OCI-LY1 (cell line): ENCODE measurements around the gene NPAS3.
A peak's percentile ranks its signal among the peaks of the same experiment; 100 is the strongest.

ENCODE experiments used
- H2AFZ ChIP-seq: fragments of 200-600 bp; sonication (generic), shearing (Covaris generic); 2 replicates; pipeline ENCODE4 v1.6.0; 2014; ENCODE audit warnings: antibody characterized with exemption, mild to moderate bottlenecking, low read length
- H3F3A ChIP-seq: fragments of 200-600 bp; sonication (generic), shearing (Covaris generic); 2 replicates; pipeline ENCODE4 v1.6.0; 2014; ENCODE audit warnings: mild to moderate bottlenecking, antibody characterized with exemption, low read length, moderate library complexity; ENCODE audit not compliant: insufficient read depth
- H3K27ac ChIP-seq: fragments of 200-600 bp; sonication (generic); 2 replicates; pipeline ENCODE4 v1.5.1; 2014; ENCODE audit warnings: low read length, mixed run types, mild to moderate bottlenecking, low read depth; ENCODE audit not compliant: poor library complexity, severe bottlenecking
- H3K27me3 ChIP-seq: fragments of 200-600 bp; sonication (generic); 2 replicates; pipeline ENCODE4 v1.6.0; 2014; ENCODE audit warnings: antibody characterized with exemption, mild to moderate bottlenecking, low read length, moderate library complexity; ENCODE audit not compliant: insufficient read depth
- H3K36me3 ChIP-seq: fragments of 200-600 bp; sonication (generic); 2 replicates; pipeline ENCODE4 v1.6.1; 2014; ENCODE audit warnings: mild to moderate bottlenecking, antibody characterized with exemption, low read length, moderate library complexity, mixed read lengths; ENCODE audit not compliant: insufficient read depth
- H3K4me1 ChIP-seq: fragments of 200-600 bp; sonication (generic); 2 replicates; pipeline ENCODE4 v1.5.1; 2014; ENCODE audit warnings: mild to moderate bottlenecking, low read length, moderate library complexity; ENCODE audit not compliant: insufficient read depth, severe bottlenecking
- H3K4me2 ChIP-seq: fragments of 200-600 bp; sonication (generic), shearing (Covaris generic); 2 replicates; pipeline ENCODE4 v1.6.1; 2014; ENCODE audit warnings: low read length
- H3K4me3 ChIP-seq: fragments of 200-600 bp; sonication (generic); 2 replicates; pipeline ENCODE4 v1.5.1; 2014; ENCODE audit warnings: low read length, low read depth, mild to moderate bottlenecking, mixed read lengths; ENCODE audit not compliant: poor library complexity, severe bottlenecking
- H3K79me2 ChIP-seq: fragments of 200-600 bp; shearing (Covaris generic); 2 replicates; pipeline ENCODE4 v1.6.1; 2016; ENCODE audit warnings: mixed run types, low read length, mixed read lengths; ENCODE audit not compliant: insufficient read depth
- H3K9ac ChIP-seq: fragments of 200-600 bp; sonication (generic), shearing (Covaris generic); 2 replicates; pipeline ENCODE4 v1.6.1; 2014; ENCODE audit warnings: mild to moderate bottlenecking, low read length, mixed read lengths
- H3K9me2 ChIP-seq: fragments of 200-600 bp; sonication (generic), shearing (Covaris generic); 2 replicates; pipeline ENCODE4 v1.6.1; 2014; ENCODE audit warnings: low read depth, mild to moderate bottlenecking, low read length, mixed read lengths
- H3K9me3 ChIP-seq: fragments of 200-600 bp; shearing (Covaris generic); 2 replicates; pipeline ENCODE4 v1.6.1; 2014; ENCODE audit warnings: low read length, mixed read lengths
- H4K20me1 ChIP-seq: fragments of 200-600 bp; sonication (generic), shearing (Covaris generic); 2 replicates; pipeline ENCODE4 v1.6.0; 2016; ENCODE audit warnings: mild to moderate bottlenecking, low read length; ENCODE audit not compliant: insufficient read depth
- EZH2 ChIP-seq: fragments of 200-600 bp; sonication (generic), shearing (Covaris generic); IDR thresholded peaks from 2 replicates; pipeline ENCODE4 v1.8.0; 2017; ENCODE audit warnings: borderline replicate concordance, mixed run types, mild to moderate bottlenecking, antibody characterized with exemption, low read length, moderate library complexity, mixed read lengths
- TF ChIP-seq, protein P1 (sequence below): fragments of 200-600 bp; sonication (generic), shearing (Covaris generic); IDR thresholded peaks from 2 replicates; pipeline ENCODE4 v1.5.1; 2017; ENCODE audit warnings: mild to moderate bottlenecking, antibody characterized with exemption, low read length, moderate library complexity, mixed read lengths

The NPAS3 gene

DNA sequence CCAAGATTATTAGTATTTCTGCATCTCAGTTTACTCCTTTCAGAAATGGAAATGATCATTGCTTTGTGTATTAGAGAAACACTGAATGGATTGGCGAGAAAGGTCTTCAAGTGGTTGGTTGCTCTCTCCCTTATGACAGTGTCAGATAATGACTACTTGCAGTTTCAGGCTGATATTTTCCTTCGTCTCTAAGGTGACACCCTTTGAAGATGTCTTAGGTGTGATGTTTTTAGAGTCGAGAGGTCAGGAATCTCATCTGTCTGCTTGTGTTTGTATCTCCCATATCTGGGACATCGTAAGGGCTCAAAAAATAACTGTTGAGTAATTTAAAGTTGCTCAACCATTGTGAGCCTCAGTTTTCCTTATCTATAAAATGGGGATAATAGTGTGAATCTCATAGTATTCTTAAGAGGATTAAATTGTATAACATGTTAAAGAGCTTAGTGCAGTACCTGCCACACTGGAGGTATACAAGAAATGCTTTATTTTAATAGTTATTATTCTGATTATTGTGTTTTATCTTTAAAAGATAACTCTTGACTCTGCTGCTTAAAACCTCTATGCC lies 40.1 kb downstream of the NPAS3 start:
- H3K79me2 ChIP-seq, result no peaks in the 10 kb centered on the region
- H3K4me3 ChIP-seq, result peak overlapping the region; percentile 53
- no peaks in the 10 kb centered on the region for H3K27me3 ChIP-seq
- peak overlapping the region; percentile 52 for H3K9ac ChIP-seq
- H3K36me3 ChIP-seq, result no peaks in the 10 kb centered on the region
- H3F3A ChIP-seq, result no peaks in the 10 kb centered on the region
- H3K9me3 ChIP-seq, result no peaks in the 10 kb centered on the region
- peak overlapping the region; percentile 92 for H3K27ac ChIP-seq
- H3K4me1 ChIP-seq, result peaks cover 23% of the 10 kb centered on the region
- TF ChIP-seq, protein P1, sequence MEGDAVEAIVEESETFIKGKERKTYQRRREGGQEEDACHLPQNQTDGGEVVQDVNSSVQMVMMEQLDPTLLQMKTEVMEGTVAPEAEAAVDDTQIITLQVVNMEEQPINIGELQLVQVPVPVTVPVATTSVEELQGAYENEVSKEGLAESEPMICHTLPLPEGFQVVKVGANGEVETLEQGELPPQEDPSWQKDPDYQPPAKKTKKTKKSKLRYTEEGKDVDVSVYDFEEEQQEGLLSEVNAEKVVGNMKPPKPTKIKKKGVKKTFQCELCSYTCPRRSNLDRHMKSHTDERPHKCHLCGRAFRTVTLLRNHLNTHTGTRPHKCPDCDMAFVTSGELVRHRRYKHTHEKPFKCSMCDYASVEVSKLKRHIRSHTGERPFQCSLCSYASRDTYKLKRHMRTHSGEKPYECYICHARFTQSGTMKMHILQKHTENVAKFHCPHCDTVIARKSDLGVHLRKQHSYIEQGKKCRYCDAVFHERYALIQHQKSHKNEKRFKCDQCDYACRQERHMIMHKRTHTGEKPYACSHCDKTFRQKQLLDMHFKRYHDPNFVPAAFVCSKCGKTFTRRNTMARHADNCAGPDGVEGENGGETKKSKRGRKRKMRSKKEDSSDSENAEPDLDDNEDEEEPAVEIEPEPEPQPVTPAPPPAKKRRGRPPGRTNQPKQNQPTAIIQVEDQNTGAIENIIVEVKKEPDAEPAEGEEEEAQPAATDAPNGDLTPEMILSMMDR, result no peak
- no peak for TF ChIP-seq EZH2
- no peak overlapping the region for H2AFZ ChIP-seq
- no peaks in the 10 kb centered on the region for H4K20me1 ChIP-seq
- H3K9me2 ChIP-seq, result no peaks in the 10 kb centered on the region
- peak overlapping the region; percentile 35 for H3K4me2 ChIP-seq

DNA sequence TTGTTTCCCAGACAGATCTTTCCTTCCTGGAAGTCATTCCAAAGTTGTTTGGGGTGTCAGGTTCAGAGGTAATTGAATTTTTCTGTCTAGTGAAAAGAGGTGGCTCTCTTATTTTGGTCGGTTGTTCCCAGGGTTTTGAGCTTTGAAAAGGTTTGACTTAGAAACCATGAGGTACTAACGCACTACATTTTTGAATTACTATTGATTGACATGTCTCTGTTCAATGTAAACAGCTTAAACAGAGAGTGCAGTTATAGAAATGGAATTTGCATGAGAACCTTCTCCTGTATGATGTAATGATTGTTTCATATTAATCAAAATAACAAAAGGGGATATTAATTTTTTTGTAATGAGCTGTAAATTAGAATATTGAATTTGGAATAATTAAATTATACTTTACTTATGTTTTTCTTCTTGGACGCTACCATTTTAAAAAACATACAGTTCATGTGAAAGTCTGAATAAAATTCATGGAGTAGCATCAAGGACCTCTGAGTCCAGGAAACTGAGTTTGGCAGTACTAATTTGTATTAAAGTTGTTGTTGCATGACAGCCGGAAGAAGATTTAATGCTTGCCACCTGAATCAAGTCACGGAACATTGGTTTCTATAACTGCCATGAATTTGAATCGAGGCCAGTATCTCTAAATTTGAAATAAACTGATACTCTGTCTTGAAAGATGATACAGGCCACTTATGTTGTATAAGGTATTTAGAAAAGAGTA lies 41.7 kb downstream of the NPAS3 start:
- peak overlapping the region; percentile 92 for H3K27ac ChIP-seq
- H3K36me3 ChIP-seq, result no peaks in the 10 kb centered on the region
- no peaks in the 10 kb centered on the region for H3K79me2 ChIP-seq

DNA sequence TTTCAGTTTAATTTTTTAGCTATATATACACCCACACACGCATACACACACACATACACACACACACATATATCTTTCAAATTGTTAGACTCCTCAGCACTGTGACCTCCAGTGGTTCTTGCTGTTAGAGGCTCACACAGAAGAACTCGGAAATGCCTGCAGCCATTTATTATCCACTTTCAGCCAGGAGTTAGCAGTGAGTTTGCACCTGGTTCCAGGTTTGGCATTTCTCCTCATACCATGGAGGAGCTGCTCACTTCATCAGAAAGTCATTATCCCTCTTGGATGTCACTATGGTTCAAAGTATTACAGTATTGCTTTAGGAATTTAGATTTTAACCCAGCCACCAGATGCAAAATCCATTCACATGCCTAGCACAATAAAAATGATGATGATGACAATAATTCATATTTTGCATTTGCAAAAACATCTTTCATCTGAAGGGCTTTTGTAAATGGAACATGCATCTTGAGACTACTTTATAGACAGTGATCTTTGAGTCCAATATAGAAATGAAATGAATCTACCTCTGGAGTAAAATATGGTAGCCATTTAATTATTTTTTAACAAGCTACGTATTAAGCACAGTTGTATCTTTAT lies 42.3 kb downstream of the NPAS3 start:
- no peaks in the 10 kb centered on the region for H3K9me3 ChIP-seq
- H3K9ac ChIP-seq, result no peak overlapping the region
- peaks cover 23% of the 10 kb centered on the region for H3K4me1 ChIP-seq
- TF ChIP-seq, protein P1, result no peak
- TF ChIP-seq EZH2, result no peak
- no peaks in the 10 kb centered on the region for H4K20me1 ChIP-seq
- peak overlapping the region; percentile 46; the same call in 1 of the 2 replicates for H3K4me2 ChIP-seq
- no peaks in the 10 kb centered on the region for H3K36me3 ChIP-seq
- H3F3A ChIP-seq, result no peaks in the 10 kb centered on the region
- H3K27ac ChIP-seq, result peak overlapping the region; percentile 92
- H3K79me2 ChIP-seq, result no peaks in the 10 kb centered on the region
- no peak overlapping the region for H2AFZ ChIP-seq
- H3K9me2 ChIP-seq, result no peaks in the 10 kb centered on the region
- no peak overlapping the region for H3K4me3 ChIP-seq
- no peaks in the 10 kb centered on the region for H3K27me3 ChIP-seq

More for the DNA sequence above, 41.7 kb downstream of the NPAS3 start:
- peak overlapping the region; percentile 46; the same call in 1 of the 2 replicates for H3K4me2 ChIP-seq
- H3K4me3 ChIP-seq, result peak overlapping the region; percentile 53
- no peaks in the 10 kb centered on the region for H3F3A ChIP-seq
- no peaks in the 10 kb centered on the region for H3K9me3 ChIP-seq
- H3K27me3 ChIP-seq, result no peaks in the 10 kb centered on the region
- peaks cover 23% of the 10 kb centered on the region for H3K4me1 ChIP-seq
- no peak for TF ChIP-seq EZH2
- TF ChIP-seq, protein P1, result no peak
- no peak overlapping the region for H2AFZ ChIP-seq
- no peaks in the 10 kb centered on the region for H3K9me2 ChIP-seq
- peak overlapping the region; percentile 52 for H3K9ac ChIP-seq
- no peaks in the 10 kb centered on the region for H4K20me1 ChIP-seq
